Measurements from ENCODE around the gene PSKH1. TPM values are rescaled to one million over a fixed set of nuclear protein-coding genes. Genes with fewer than 3 reads are reported as not detected.

The PSKH1 gene
- total and polyA plus RNA-seq, 9 of the 15 experiments (the other 6 are each of a cell fraction or from before 2014, with no cell fraction given), result 0.96 to 20.9 (median 9.4) TPM

GRCh38 chr16:67860589-67861398 lies 32.3 kb upstream of the PSKH1 start:
- TF ChIP-seq ZNF41 (CRISPR knock-in tag; conservative IDR thresholded peaks at IDR 0.05), result no peak
- no peak for TF ChIP-seq NCOA1 (IDR thresholded peaks at IDR 0.05; ENCODE audit: low read depth)
- no peak for TF ChIP-seq ELF4 (CRISPR knock-in tag; IDR thresholded peaks at IDR 0.05)
- peak; percentile 28 for TF ChIP-seq TFAP4 (CRISPR knock-in tag; IDR thresholded peaks at IDR 0.05; ENCODE audit: borderline replicate concordance)
- peak; percentile 92 for TF ChIP-seq HMBOX1 (IDR thresholded peaks at IDR 0.05)
- TF ChIP-seq GATAD2A (IDR thresholded peaks at IDR 0.05), result no peak
- TF ChIP-seq TCF7L2 (IDR thresholded peaks at IDR 0.05; ENCODE audit: low read depth, low read length), result no peak
- no peak for TF ChIP-seq TARDBP (IDR thresholded peaks at IDR 0.05)
- TF ChIP-seq SIN3B (IDR thresholded peaks at IDR 0.05; ENCODE audit: low read depth), result no peak
- no peak for TF ChIP-seq LARP7 (IDR thresholded peaks at IDR 0.05)
- no peak for TF ChIP-seq JUN (IDR thresholded peaks at IDR 0.05; ENCODE audit: borderline replicate concordance, low read depth, low read length)
- 0 out of 2 replicates have a peak, but pooled peaks have one; percentile 37 for TF ChIP-seq JUN (CRISPR knock-in tag; IDR thresholded peaks at IDR 0.05; ENCODE audit: borderline replicate concordance)
- TF ChIP-seq TCF15 (CRISPR knock-in tag; IDR thresholded peaks at IDR 0.05), result no peak
- TF ChIP-seq FOSL1 (tag; conservative IDR thresholded peaks at IDR 0.05), result peak; percentile 80
- no peak for TF ChIP-seq FOXK1 (CRISPR knock-in tag; IDR thresholded peaks at IDR 0.05; ENCODE audit: borderline replicate concordance)
- TF ChIP-seq ZSCAN32 (CRISPR knock-in tag; IDR thresholded peaks at IDR 0.05), result no peak
- BruUV-seq (replicated peaks), result no TSS peak
- peak overlapping the region; percentile 23; the same call in 1 of the 3 replicates for H3K27ac ChIP-seq (ENCODE audit: extremely low read depth, low read depth, low read length)
- H2AFZ ChIP-seq (ENCODE audit: low read depth, low read length), result no peak overlapping the region
- H3K9me3 ChIP-seq (replicated peaks; ENCODE audit: control insufficient read depth, insufficient read depth, low read depth, low read length), result no peaks in the 10 kb centered on the region
- peaks cover 6% of the 10 kb centered on the region for H3K9me1 ChIP-seq (ENCODE audit: control insufficient read depth, insufficient read depth, low read length)
- ATAC-seq, result peak; percentile 10; the same call in 1 of the 3 replicates
- H3K4me1 ChIP-seq (replicated peaks in 1 of 2; ENCODE audit: control insufficient read depth in 2 of 2, insufficient read depth in 2 of 2, low read length in 2 of 2), result peaks cover 19 to 29% of the 10 kb centered on the region in 2 experiments
- H3K9ac ChIP-seq (ENCODE audit: insufficient read depth in 1 of 2, low read depth in 2 of 2, low read length in 2 of 2), result peak overlapping the region in 1 of 2 experiments; percentile 62; a peak in 1 of 4 replicates
- CTCF ChIA-PET (ENCODE audit: low intra/inter-chr PET ratio), result no interaction called here
- POLR2A ChIA-PET, result interaction anchor here (0.7 to 1.5 kb wide), 2 partner anchors 11 to 15 kb away, joined by 3 to 5 read pairs; no protein-coding TSS in a partner anchor
- in situ Hi-C loops (cut with MboI), result no loop called here
- H3K79me2 ChIP-seq (ENCODE audit: control insufficient read depth, insufficient read depth, low read length), result peaks cover 85% of the 10 kb centered on the region
- no peak overlapping the region for H3K4me2 ChIP-seq (ENCODE audit: insufficient read depth, low read length)
- intact Hi-C loops (cut with micrococcal nuclease), result no loop called here
- H4K20me1 ChIP-seq (replicated peaks; ENCODE audit: control insufficient read depth, insufficient read depth, low read length), result peaks cover 43% of the 10 kb centered on the region
- peak in 1 of 4 experiments; percentile 41 for DNase-seq (ENCODE audit: extremely low read depth in 1 of 4, low spot score in 3 of 4)
- peaks cover 62% of the 10 kb centered on the region for H3K36me3 ChIP-seq (ENCODE audit: control insufficient read depth, insufficient read depth, low read length)
- H3K4me3 ChIP-seq, result no peak overlapping the region
- FAIRE-seq, result peak; percentile 19
- WGBS (ENCODE audit: insufficient coverage, low coverage, missing lambda C conversion rate), result 56% methylated on average over 8 of the region's 8 CpGs
- no peaks in the 10 kb centered on the region for H3K27me3 ChIP-seq (ENCODE audit: control insufficient read depth in 2 of 2, insufficient read depth in 2 of 2, low read length in 2 of 2)
